C4-2B (cell line): ENCODE data around the gene LRRC4.

Experiments used
- ZFX ChIP-seq: fragments of 450-650 bp; IDR thresholded peaks from 2 replicates; pipeline ENCODE4 v1.6.1; 2017
- TF ChIP-seq, protein P1 (sequence below): fragments of 450-650 bp; conservative IDR thresholded peaks from 2 replicates; pipeline ENCODE4 v1.5.1; 2017; ENCODE audit warnings: mild to moderate bottlenecking

DNA sequence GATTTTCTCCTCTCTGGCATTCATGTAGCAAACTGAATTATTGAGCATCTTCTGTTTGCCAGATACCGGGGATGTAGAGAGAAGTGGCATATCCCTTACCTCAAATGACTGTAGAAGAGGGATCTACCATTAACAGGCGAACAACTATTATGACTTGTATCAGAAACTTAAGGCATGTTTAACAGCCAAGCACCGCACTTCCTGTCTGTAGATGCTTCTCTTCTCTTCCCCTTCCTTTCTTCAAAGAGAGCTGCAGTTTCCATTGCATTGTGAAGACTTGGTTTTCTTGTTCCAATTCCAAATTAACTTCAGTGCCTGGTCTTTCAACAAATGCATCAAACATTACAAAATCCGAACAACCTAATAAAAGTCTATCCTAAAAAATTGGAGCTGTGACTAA lies 49.3 kb downstream of the LRRC4 start:
- TF ChIP-seq, protein P1, sequence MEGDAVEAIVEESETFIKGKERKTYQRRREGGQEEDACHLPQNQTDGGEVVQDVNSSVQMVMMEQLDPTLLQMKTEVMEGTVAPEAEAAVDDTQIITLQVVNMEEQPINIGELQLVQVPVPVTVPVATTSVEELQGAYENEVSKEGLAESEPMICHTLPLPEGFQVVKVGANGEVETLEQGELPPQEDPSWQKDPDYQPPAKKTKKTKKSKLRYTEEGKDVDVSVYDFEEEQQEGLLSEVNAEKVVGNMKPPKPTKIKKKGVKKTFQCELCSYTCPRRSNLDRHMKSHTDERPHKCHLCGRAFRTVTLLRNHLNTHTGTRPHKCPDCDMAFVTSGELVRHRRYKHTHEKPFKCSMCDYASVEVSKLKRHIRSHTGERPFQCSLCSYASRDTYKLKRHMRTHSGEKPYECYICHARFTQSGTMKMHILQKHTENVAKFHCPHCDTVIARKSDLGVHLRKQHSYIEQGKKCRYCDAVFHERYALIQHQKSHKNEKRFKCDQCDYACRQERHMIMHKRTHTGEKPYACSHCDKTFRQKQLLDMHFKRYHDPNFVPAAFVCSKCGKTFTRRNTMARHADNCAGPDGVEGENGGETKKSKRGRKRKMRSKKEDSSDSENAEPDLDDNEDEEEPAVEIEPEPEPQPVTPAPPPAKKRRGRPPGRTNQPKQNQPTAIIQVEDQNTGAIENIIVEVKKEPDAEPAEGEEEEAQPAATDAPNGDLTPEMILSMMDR = no peak
- TF ChIP-seq ZFX = no peak
